Measurements from ENCODE around the gene PDIA5.
"Not testable (repeated sequence)": the region's sequence is repeated elsewhere in the genome, so short reads cannot be mapped to it uniquely, and the experiment has no call there.

The PDIA5 gene

DNA sequence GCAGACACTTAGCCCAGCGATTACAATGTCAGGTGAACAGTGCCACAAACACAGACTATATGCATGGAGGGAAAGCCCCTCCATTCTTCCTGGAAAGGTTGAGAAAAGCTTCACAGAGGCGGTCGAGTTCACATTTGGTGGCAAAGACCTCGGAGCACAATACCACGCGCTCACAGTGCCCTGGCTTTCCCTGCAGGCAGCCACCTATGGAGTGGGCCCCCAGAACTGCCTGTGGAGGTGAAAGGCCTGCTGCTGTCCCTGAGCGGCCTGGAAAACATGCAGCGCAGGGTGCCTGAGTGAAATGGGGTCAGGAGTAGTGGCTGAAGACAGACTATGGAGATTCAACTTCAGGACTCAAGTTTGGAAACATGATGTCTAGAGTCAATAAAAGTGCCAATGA, 26.9 kb downstream of the PDIA5 start:
- no peak for DNase-seq (ENCODE audit: low spot score)

DNA sequence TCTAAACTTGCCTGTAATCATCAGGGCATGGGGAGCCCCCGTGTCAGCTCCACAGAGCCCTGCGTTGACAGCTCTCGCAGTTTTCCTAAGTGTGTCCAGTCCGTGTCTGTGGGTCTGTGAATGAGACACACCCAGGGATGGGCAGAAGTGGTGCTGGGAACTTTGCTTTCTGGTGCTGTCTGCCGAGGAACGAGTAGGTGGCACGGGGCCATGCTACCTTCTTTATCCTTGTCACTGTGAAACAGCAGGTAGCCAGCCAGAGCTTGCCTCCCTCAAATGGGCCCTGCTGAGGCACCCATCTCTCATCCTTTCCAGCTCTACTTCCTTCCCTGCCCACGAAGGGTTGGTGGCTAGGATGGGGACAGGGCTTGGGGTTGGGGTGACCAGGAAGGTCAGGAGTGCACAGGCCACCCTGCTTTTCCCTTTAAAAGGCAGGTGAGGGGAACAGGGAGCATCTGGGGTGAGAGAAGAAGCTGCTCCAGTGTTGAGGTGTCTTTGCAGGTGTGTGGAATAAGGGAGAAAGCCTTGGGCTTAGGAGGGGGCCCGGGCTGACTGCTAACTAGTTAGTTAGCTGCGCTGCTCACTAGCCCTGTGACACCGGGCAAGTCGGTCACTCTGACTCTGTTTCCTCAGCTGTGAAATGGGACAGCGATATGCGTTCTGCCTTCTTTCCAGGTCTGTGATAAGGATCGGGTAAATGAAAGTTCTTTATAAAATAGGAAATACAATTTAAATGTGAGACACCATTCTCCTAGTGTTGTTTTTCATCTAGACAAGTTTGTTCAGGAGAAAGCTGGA, 27.9 kb downstream of the PDIA5 start:
- DNase-seq (ENCODE audit: low spot score) = no peak

DNA sequence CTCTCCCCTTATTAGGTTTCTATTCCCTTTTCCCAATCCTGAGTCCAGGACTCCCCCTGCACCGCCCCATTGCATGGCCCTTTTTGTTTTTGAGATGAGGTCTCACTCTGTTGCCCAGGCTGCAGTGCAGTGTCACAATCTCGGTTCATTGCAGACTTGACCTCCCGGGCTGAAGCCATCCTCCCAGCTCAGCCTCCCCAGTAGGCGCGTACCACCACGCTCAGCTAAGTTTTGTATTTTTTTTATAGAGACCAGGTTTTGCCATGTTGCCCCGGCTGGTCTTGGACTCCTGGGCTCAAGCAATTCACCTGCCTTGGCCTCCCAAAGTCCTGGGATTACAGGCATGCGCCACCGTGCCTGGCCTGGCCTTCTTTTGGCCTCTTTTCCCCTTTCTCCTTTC, 29.3 kb downstream of the PDIA5 start:
- DNase-seq (ENCODE audit: low spot score) = no peak

DNA sequence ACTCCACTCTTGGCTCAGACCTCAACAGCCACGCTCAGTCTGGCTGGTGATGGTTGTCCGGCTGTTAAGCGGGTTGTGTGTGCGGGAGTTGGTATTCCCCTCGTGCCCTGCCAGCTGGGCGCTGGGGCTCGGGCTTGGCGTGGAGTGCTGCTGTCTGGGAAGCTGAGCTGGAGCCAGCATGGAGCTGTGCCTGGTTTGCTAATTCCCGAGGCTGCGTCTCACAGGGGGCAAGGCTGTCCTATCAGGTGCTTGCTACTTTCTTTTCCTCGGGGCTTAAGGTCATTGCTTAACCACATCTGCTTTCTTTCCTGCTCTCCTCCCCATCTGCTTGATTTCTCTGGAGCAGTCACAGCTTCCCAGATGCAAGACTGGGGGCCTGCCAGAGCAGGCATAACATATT, 29.9 kb downstream of the PDIA5 start:
- no peak for DNase-seq (ENCODE audit: low spot score)

DNA sequence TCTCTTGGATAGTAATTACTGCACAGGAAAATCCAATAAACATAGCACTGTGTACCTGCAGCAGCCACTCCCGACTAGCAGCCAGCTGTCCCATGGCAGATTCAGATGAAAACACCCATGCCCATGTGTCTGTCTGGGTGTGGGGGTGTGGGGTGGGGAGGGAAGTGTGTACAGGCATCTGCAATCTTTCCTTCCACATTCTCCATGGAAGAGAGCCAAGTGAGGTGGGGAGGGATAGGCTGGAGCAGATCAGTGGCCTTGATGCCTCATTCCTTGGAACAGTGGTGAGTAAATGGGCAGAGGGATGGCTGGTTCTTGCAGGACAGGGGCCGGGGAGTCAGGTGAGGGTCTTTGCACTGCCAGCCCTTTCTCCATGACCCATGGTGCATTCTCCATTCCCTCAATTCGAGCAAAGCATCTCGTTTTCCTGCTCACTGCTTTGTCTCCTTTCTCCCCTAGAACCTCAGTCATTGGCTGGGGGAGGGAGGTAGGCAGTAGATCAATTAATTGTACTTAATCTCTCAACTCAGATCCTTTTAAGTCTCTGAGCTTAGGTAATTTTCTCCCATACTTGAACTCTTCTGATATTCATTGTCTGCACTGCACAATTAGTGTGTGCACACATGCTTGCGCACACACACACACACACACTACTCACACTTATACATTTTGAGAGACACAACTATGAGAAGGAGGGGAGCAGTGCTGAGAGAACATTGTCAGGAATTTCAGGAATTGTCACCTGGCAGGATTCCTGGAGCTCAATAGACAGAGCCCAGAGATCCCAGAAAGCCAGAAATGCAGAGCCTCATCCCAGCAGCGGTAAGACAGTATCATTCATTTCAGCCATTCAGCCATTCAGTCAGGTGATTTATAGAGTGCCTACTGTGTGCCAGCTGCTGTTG, 31.9 kb downstream of the PDIA5 start:
- no peak for DNase-seq (ENCODE audit: low spot score)

DNA sequence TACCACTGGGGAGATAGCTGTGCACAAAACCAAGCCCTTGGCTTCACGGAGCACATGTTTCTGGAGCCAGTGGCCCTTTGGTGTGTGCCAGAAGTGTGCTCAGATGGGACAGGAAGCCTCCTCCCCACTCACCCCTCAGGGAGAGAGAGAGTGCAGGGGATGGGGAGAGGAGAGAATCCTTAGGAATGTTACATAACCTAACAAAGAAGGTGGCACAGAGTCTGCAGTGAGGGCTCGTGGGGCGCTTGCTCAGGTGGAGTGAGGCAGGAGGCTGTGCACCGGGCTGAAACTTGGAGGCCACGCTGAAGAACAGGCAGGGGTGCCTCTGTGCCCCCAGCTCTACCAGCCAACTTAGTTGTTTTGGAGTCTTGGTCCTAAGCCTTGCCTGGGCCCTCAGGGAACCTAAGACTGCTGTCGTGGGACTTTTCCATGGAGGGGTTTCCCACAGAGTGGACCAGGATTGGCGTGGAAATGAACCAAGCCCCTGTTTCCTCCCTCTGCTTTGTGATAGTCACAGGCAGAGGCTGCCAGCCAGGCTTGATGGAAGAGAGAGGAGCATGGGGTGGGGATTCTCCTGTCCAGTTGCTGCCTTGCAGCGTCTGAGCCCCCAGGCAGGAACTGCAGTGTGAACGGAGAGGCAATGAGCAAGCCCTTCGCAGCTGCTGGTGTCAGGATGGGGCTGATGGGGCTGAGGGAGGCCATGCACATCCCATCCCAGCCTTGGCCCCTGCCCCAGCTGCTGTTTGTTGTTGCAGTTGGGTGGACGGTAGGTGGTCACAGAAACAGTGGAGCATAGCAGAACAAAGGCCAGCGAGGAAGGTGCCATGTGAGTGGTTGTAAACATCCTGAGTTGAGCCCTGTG, 32.7 kb downstream of the PDIA5 start:
- DNase-seq (ENCODE audit: low spot score) = no peak

DNA sequence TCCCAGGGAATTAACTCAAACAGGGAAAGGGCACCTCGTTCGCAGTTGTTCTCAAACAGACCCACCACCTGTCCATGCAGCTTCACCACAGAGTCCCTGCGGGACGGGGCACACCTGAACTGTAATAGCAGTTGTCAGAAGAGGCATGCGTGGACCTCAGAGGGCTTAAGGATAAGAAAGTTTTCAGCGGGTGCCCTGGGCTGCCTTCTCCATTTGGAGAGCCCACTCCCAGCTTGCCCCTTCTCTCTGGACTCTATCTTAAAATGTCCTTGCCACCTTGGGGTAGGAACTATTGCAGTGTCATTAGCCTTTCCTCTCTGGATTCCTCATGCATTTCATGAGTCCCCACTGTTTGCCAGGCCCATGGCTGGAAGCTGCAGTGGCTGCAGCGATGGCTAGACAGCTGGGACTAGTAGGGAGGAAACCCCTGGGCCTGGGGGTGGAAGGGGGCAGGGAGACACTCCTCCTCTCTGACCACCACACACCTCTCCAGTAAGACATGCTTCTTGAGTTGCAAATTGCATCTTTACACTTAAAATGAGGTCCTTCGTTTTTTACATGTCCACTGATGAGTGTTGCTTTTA, 33.5 kb downstream of the PDIA5 start:
- DNase-seq (ENCODE audit: low spot score) = no peak

DNA sequence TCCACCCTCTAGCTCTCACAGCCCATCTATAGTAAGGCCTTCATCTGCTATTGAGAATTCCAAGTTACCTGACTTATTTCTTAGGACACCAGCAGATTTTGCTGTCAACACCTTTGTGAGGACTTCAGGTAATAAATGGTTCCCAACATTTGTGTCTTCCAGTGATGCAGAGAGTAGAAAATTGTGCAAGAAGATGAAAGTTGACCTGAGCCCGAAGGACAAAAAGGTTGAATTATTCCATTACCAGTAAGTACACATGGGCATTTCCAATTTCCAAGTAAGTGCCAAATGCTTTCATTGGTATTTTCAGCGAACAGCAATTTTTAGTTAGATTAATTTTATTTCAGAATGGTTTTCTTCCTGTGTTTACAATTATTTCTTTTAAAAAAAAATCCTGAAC, 35.4 kb downstream of the PDIA5 start:
- no peak for DNase-seq (ENCODE audit: low spot score)

DNA sequence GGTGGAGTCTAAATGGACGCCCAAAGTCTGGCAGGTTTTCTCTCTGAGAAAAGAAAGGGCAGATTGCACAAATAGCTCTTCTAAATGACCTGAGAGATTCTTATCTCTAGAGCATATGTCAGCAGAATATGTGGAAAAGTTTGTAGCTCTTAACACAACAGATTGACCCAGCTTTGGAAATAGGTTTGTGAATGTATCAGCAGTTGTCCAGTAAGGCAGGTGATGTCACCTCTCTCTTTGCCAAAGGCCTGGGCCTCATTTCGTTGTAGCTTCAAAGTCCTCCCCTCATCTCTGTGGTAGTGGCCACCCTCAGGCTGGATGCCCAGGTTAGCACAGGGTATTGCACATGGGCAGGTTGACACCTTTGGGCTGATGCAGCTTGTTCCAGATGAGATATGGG, 36.0 kb downstream of the PDIA5 start:
- DNase-seq (ENCODE audit: low spot score) = no peak

DNA sequence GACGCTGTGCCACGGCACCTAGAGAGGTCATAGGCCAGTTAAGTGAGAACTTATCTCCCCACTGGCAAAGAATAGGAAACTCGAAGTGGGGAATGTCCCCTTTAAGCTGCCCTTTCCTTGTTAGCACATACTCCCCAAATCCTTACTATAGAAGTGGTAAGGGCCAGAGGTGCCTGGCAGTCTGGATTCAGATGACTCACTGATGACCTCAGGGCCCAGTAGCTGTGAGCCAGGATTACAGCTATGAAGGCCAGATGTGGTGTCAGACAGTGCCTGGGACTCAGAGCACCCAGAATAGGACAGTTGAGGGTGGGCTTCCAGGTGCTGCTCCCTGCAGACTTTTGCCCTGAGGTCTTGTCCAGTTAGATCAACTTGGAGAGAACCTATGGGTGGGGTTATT, 37.7 kb downstream of the PDIA5 start:
- no peak for DNase-seq (ENCODE audit: low spot score)

DNA sequence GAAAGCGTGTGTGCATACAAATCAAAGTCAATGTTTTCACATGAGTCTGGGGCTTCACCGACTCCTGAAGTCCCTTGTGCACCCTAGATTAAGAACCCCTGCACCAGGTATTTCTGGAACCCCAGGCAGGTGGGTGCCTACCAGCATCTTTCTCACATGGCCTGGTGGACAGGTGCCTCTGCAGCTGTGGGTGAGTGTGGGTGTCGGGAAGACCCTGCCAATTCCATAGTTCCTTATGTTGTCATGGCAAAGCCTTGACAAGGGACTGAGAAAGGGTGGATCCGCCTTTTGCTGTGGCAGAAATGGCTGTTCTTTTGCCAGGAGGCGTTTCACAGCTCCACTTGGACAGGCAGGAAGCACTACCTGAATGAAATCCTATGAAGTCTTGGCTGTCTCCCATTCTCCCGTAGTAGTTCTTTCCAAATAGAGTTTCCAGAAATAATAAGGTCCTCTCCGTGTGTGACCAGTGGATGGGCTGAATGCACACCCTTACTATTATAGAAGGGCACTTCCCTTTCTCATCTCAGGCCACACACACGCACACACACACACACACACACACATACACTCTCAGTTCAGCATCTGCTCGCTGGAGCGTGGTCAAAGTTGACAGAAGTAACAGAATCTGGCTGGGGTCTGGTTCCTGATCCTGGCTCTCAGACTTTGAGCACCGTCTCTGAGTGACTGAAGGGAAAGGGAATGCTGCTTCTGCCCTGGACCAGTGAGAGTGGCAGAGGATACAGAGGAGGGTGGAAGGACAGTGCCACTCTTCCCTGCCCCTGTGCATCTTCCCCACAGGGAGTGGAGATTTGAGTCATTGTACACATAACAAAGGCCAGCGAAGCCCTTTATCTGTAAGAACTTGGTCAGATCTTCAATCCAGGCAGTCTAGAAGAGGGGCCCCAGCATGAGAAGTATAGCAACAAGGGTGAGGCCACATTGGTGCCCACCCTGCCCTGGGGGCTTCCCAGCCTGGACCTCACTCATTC, 38.7 kb downstream of the PDIA5 start:
- no peak for DNase-seq (ENCODE audit: low spot score)

DNA sequence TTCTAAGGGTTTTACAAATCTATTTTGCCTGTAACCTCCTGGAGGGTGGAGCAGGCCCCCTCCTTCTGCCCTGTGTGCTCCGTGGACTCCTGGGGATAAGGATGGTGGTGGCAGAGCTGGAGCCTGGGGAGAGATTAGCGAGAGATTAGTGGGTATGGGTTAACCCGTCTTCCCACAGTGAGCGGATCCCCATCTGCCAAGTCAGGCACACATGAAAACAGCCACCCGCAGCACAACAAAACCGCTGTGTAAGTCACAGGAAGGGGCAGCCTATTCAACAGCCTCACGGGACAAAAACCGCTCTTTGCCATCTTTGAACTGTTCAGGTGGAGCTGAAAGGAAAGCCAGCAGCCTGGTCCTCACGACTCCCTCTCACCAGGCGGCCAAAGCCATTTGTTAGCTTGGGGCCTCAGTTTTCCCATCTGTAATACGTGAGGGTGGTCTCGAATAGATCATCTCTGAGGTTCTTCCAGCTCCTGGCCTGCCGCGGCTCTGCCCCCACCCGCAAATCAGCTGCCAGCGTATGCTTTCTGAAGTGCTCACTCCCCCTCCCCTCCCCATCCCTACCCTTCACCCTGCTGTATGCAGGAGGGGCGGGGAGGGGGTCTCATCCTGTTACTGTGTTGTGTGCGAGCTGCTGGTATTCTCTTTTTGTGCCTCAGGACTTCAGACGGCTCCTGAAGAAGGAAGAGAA, 43.6 kb downstream of the PDIA5 start:
- DNase-seq (ENCODE audit: low spot score) = no peak

DNA sequence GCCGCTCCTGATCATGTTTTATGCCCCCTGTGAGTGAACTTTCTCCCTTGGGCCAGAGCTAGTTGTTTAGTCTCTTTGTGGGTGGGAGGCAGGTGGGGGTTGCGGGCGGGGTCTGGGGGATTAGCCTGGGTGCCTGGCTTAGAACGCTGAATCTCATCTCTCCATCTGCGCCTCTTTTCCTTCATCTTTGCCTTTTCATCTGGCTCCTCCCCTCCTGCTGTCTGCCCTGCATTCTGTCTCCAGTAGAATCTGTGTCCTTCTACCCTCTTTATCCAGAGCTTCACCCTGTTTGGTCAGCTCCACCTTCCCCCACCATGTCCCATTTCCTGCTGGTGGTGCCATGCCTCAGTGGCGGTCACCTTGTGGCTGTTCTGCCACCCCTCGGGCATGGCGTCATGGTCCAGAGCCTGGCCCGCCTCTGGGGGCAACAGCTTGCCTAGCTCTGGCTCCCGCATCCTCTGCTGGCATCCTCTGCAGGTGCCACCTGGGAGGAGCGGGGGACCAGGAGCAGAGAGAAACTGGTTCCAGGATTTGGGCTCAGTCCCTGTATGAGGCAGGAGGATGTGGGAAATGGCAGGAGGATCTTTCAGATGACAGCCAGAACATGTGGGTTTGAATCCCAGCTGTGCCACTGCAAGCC, 44.3 kb downstream of the PDIA5 start:
- no peak for DNase-seq (ENCODE audit: low spot score)

DNA sequence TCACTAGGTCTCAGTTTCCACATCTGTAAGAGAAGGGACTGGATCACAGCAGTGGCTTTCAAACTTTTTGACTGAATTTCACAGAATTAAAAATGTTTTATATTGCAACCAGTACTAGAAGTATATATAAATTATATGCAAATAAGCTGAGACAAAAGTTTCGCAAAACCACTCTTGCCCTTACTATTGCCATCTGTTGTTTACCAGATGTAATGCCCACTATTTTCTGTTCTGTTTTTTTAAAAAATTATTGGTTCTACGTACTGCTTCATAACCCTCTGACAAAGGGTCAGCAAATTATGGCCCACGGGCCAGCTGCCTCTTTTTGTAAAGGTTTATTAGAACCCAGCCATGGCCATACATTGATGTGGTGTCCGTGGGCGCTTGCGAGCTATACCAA, 44.8 kb downstream of the PDIA5 start:
- no peak for DNase-seq (ENCODE audit: low spot score)

DNA sequence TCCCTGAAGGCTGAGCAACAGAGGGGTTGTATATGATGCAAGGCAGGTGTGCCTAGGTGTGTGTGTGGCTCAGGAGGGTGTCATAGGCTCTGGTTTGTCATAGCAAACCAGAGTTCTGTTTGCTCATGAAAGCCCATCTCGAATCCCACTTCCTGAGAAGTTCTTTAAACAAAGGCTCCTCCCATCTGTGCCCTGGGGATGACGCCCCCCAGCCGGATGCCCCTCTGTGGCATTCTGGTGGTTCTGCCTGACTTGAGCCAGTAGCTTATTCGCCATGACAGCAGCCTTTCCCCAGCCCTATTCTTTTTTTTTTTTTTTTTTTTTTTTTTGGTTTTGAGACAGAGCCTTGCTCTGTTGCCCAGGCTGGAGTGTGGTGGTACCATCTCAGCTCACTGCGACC, 45.4 kb downstream of the PDIA5 start:
- DNase-seq (ENCODE audit: low spot score) = no peak

DNA sequence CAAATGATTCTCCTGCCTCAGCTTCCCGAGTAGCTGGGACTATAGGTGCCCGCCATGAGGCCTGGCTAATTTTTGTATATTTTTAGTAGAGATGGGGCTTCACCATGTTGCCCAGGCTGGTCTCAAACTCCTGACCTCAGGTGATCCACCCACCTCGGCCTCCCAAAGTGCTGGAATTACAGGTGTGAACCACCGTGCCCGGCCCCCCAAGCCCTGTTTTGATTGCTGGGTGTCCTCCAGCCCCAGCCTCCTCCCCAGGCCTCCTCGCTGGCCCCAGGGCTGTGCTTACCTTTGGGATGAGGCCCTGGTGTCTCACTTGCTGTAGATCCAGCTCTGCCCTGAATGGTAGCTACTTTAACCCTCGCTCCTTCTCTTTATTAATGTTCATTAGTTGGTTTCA, 45.8 kb downstream of the PDIA5 start:
- DNase-seq (ENCODE audit: low spot score) = not testable (repeated sequence)

DNA sequence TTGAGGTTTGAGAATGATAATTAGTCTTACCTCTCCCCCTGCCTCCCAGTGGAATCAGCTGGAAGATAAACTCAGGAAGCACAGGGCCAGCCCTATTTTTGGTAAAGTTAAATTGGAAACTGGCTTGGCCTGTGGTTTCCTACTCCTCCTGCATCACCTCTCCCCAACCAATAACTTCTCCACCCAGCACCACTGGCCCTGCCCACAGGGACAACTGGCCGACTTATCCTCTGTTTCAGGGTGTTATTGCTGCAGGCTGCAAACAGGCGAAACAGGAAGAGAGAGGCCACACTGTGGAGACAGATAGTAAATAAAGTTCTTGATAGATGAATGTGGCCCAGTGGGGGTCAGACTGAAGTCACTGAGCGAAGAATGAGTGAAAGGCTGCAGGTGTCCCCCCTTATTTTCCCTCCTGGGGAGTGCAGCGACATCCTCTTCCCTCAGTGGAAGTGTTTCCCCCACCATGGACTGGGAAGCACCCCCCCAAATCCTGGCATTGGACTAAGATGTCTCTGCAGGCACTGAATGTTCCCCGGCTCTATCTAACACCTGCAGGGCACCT, 47.1 kb downstream of the PDIA5 start:
- DNase-seq (ENCODE audit: low spot score) = no peak

DNA sequence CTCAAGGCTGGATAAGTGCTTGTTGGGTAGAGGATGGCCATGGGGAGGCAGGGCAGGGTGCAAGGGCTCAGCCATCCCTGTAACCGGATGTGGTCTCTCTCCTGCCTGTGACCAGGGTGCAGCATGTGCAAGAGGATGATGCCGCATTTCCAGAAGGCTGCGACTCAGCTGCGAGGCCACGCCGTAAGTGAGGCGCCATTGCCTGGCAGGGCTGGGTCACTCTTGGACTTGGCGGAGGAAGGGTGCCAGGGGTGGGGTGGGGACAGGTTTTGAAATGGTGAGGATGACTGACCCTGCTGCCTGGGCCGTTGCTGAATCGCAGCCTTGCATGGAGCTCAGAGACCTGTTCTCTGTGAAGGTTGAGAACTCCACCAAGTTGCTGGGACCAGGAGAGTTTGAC, 49.3 kb downstream of the PDIA5 start:
- DNase-seq (ENCODE audit: low spot score) = no peak

DNA sequence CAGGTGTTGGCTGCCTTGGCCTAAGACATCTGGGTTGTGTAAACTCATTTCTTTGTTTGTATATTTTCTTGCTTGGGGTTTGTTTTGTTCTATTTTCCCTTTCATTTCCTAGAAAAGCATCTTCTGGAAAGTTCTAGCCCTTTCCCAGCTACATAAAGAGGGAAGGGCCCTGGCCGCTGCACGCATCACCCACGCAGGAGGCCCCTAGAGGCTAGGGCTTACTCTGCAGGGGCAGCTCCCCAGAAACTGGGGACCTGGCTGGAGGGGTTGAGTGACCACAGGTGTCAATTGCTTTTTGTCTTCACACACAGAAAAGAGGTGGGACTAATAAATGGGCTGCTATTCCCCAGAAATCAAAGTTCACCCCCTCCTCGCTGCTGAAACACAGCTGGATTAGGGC, 52.6 kb downstream of the PDIA5 start:
- DNase-seq (ENCODE audit: low spot score) = no peak
